ENCODE results near the gene MTUS2. TPM values are rescaled to one million over a fixed set of nuclear protein-coding genes. Genes with fewer than 3 reads are reported as not detected.

MTUS2 gene
- total RNA-seq, 6 donors from 2014 or later, result 0.11 to 1.6 (median 0.20) TPM; not detected in 1

DNA sequence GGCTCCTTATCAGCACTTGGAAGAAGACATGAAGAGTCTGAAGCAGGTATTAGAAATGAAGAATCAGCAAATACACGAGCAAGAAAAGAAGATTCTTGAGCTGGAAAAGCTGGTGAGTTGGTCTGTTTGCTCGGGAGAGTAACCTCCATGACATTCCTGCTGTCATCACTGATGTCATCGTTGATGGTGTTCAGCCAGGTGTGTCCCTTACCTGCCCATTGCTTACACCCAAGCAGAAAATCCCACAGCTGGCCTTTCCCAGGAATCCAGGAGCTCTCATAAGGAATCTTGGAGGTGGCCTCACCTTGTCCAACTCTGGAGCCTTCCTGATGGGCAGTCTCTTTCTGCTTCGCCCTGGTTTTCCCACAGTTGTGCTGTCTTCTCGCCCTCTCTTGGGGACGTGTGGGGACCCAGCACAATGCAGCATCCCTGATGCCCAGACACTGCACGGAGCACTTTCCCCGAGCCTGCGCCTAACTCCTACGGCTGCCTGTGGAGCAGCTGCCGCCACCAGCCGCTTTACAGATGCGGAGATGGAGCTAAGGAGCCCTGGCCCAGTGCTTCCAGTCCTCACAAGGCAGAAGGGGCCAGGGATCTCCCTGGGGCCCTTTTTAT lies 678.4 kb downstream of the MTUS2 start:
- H3K4me3 ChIP-seq, result no peak overlapping the region
- DNase-seq, result no peak
- TF ChIP-seq, protein P1, sequence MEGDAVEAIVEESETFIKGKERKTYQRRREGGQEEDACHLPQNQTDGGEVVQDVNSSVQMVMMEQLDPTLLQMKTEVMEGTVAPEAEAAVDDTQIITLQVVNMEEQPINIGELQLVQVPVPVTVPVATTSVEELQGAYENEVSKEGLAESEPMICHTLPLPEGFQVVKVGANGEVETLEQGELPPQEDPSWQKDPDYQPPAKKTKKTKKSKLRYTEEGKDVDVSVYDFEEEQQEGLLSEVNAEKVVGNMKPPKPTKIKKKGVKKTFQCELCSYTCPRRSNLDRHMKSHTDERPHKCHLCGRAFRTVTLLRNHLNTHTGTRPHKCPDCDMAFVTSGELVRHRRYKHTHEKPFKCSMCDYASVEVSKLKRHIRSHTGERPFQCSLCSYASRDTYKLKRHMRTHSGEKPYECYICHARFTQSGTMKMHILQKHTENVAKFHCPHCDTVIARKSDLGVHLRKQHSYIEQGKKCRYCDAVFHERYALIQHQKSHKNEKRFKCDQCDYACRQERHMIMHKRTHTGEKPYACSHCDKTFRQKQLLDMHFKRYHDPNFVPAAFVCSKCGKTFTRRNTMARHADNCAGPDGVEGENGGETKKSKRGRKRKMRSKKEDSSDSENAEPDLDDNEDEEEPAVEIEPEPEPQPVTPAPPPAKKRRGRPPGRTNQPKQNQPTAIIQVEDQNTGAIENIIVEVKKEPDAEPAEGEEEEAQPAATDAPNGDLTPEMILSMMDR (IDR thresholded peaks at IDR 0.05), result no peak
- TF ChIP-seq POLR2AphosphoS5 (IDR thresholded peaks at IDR 0.05) (no peak), EP300 (IDR thresholded peaks at IDR 0.05) (no peak), POLR2A (IDR thresholded peaks at IDR 0.05) (no peak)
- WGBS, 2 donors, result 79 to 92% methylated on average over 10 to 13 of the region's 13 CpGs
- ATAC-seq (ENCODE audit: low FRiP score in 2 of 2), result no peak
- H3K27me3 ChIP-seq, result peaks cover 0 to 3% (median 1%) of the 10 kb centered on the region in 4 donors
- H3K9me3 ChIP-seq, result no peaks in the 10 kb centered on the region
- peaks cover 0 to 9% (median 2%) of the 10 kb centered on the region in 4 donors for H3K4me1 ChIP-seq
- H3K27ac ChIP-seq, result no peak overlapping the region
- H3K36me3 ChIP-seq, result no peaks in the 10 kb centered on the region

DNA sequence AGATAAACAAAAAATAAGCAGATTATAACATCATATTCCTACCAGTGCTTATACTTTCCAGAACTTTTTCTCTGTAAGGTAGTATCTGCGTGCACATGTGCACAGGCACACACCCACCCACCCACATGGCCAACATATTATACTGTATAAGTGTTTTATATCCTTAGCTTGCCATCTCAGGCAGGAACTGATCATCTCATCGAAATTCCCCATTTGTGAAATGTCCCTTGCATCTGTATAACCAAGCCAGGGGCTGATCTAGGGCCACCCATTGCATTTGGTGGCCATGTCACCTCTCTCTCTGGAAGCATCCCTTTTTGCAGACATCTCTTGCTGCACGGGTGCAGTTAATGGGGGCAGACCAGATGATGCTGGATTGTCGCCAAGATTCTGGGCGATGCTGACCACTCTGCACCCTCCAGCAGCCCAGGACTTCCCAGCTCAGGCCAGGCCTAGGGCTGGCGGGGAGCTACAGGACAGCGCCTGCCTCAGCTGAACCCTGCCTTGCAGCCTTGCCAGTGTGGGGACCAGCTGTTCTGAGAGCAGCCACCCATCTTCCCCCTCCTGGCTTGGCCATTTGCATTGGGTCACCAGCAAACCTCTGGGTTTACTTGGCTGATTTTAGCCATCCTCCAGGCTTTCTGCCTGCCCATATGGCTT lies 679.5 kb downstream of the MTUS2 start:
- DNase-seq, result no peak
- H3K27me3 ChIP-seq, result peaks cover 0 to 3% (median 1%) of the 10 kb centered on the region in 4 donors

DNA sequence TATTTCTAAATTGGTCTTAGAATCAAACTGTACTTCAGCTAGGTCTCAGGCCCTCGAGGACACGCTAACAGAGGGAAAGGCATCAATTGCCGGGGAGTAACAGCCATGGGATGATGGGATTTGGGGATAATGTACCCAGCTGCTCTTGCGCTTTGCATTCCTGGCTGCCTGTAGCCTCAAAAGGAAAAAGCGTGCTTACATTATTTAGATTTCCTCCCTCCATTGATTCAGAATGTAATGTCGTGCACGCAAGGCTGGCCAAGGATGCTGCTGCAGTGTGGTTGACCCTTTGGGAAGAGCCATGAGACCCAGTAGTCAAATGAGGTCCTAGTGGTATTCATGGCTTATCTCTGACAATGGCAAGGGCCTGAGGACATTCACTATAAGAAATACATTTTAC lies 680.2 kb downstream of the MTUS2 start:
- H3K9me3 ChIP-seq, result no peaks in the 10 kb centered on the region
- TF ChIP-seq EP300 (IDR thresholded peaks at IDR 0.05) (no peak), POLR2AphosphoS5 (IDR thresholded peaks at IDR 0.05) (no peak)
- TF ChIP-seq, protein P1 (IDR thresholded peaks at IDR 0.05), result no peak
- 82 to 86% methylated on average over 5 to 7 of the region's 7 CpGs for WGBS, 2 donors
- peaks cover 0 to 9% (median 2%) of the 10 kb centered on the region in 4 donors for H3K4me1 ChIP-seq
- peaks cover 0 to 3% (median 1%) of the 10 kb centered on the region in 4 donors for H3K27me3 ChIP-seq
- no peak for DNase-seq
- no peak overlapping the region for H3K27ac ChIP-seq
- no peaks in the 10 kb centered on the region for H3K36me3 ChIP-seq
- no peak for ATAC-seq (ENCODE audit: low FRiP score in 2 of 2)
- no peak overlapping the region for H3K4me3 ChIP-seq

More for the DNA sequence above, 679.5 kb downstream of the MTUS2 start:
- TF ChIP-seq POLR2A (IDR thresholded peaks at IDR 0.05) (no peak), EP300 (IDR thresholded peaks at IDR 0.05) (no peak), POLR2AphosphoS5 (IDR thresholded peaks at IDR 0.05) (no peak)
- TF ChIP-seq, protein P1 (IDR thresholded peaks at IDR 0.05), result no peak
- Histone ChIP-seq H3K27ac (no peak overlapping the region), H3K4me1 (peaks cover 0 to 9% (median 2%) of the 10 kb centered on the region in 4 donors), H3K36me3 (no peaks in the 10 kb centered on the region), H3K9me3 (no peaks in the 10 kb centered on the region), H3K4me3 (no peak overlapping the region)
- ATAC-seq (ENCODE audit: low FRiP score in 2 of 2), result no peak
- WGBS, 2 donors, result 80 to 83% methylated on average over 7 of the region's 7 CpGs

DNA sequence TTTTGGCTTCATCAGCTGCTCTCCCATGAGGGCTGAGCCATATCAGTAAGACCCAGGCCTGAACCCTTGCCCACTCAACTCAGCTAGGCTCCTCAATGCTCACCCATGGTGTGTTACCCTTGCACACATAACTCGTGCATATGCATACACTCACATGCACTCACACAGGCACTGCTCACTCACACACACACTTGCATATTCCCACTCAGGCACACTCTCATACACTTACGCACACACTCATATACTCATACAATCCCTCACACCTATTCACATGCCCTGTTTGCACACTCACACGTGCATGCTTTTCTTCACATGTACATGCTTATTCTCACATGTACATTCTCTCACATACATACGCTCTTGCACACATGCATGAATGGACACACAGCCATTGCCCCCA lies 681.5 kb downstream of the MTUS2 start:
- 95 to 96% methylated on average over 4 of the region's 4 CpGs for WGBS, 2 donors
- DNase-seq (no peak), ATAC-seq (ENCODE audit: low FRiP score in 2 of 2) (no peak)

More for the DNA sequence above, 681.5 kb downstream of the MTUS2 start:
- Histone ChIP-seq H3K4me1 (peaks cover 0 to 4% (median 2%) of the 10 kb centered on the region in 4 donors), H3K27ac (no peak overlapping the region), H3K9me3 (no peaks in the 10 kb centered on the region), H3K4me3 (no peak overlapping the region), H3K27me3 (peaks cover 0 to 3% (median 0%) of the 10 kb centered on the region in 4 donors), H3K36me3 (no peaks in the 10 kb centered on the region)
- TF ChIP-seq POLR2AphosphoS5 (IDR thresholded peaks at IDR 0.05) (no peak), POLR2A (IDR thresholded peaks at IDR 0.05) (no peak), EP300 (IDR thresholded peaks at IDR 0.05) (no peak)
- TF ChIP-seq, protein P1 (IDR thresholded peaks at IDR 0.05), result no peak
